ENCODE results near the gene C6orf89. TPM values are rescaled to one million over a fixed set of nuclear protein-coding genes. Genes with fewer than 3 reads are reported as not detected.

C6orf89 gene
- total and polyA plus RNA-seq, 2 of the 13 experiments (the other 11 are each of a cell fraction or from before 2014, with no cell fraction given): 22.1 to 32.2 TPM

- TF ChIP-seq GMEB1 (CRISPR knock-in tag; IDR thresholded peaks at IDR 0.05; ENCODE audit: borderline replicate concordance) (no peak), ZNF121 (CRISPR knock-in tag; IDR thresholded peaks at IDR 0.05) (no peak), ARID2 (CRISPR knock-in tag; IDR thresholded peaks at IDR 0.05; ENCODE audit: borderline replicate concordance) (no peak), ZBTB40 (IDR thresholded peaks at IDR 0.05) (no peak), ZBTB40 (CRISPR knock-in tag; IDR thresholded peaks at IDR 0.05) (no peak), TCF7L2 (IDR thresholded peaks at IDR 0.05; ENCODE audit: low read depth, low read length) (no peak), ZNF740 (CRISPR knock-in tag; IDR thresholded peaks at IDR 0.05) (no peak), SYNCRIP (IDR thresholded peaks at IDR 0.05; ENCODE audit: insufficient read depth, low read depth, low read length) (no peak), ARID5B (CRISPR knock-in tag; IDR thresholded peaks at IDR 0.05) (0 out of 2 replicates have a peak, but pooled peaks have one; percentile 22), ZNF17 (CRISPR knock-in tag; IDR thresholded peaks at IDR 0.05) (no peak), ZNF143 (CRISPR knock-in tag; IDR thresholded peaks at IDR 0.05) (no peak), FOXK1 (CRISPR knock-in tag; IDR thresholded peaks at IDR 0.05; ENCODE audit: borderline replicate concordance, low read depth) (peak; percentile 31; the same call in 1 of the 2 replicates), ZMAT3 (CRISPR knock-in tag; conservative IDR thresholded peaks at IDR 0.05) (no peak), ATF3 (CRISPR knock-in tag; IDR thresholded peaks at IDR 0.05) (no peak)
Measured at GRCh38 chr6:36852481-36853147, 33.1 kb upstream of the C6orf89 start (continued).

All from HepG2 (cell line).